Measurements from ENCODE around the gene ATP13A1. TPM values are rescaled to one million over a fixed set of nuclear protein-coding genes. Genes with fewer than 3 reads are reported as not detected.
A peak's percentile ranks its signal among the peaks of the same experiment; 100 is the strongest.

The ATP13A1 gene
- total and polyA plus RNA-seq, 2 of the 8 experiments (the other 6 are each of a cell fraction or from before 2014, with no cell fraction given): 33.0 to 64.2 TPM

DNA sequence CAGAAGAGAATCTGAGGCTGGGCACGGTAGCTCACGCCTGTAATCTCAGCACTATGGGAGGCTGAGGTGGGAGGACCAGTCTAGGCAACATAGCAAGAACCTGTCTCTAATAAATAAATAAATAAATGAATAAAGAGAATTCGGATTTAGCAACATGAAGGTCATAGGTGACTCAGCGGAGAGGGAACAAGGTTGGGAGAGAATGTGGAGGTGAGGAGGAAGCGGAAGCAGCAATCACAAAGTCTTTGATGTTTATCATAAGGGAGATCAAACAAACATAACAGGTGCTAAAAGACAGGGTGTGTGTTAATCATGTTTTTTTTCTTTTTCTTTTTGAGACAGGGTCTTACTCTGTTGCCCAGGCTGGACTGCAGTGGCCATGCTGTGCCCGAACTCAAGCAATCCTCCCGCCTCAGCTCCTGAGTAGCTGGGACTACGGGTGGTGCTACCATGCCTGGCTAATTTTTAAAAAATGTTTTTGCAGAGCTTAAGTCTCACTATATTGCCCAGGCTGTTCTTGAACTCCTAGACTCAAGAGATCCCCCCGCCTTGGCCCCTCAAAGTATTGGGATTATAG, 61.3 kb downstream of the ATP13A1 start:
- H3K23me2 ChIP-seq (ENCODE audit: low read depth, low read length): no peaks in the 10 kb centered on the region
- 0 out of 2 replicates have a peak overlapping the region, but pooled peaks have one; percentile 47 for H2BK15ac ChIP-seq (ENCODE audit: low read length)
- no peaks in the 10 kb centered on the region for H3K27me3 ChIP-seq (replicated peaks in 1 of 4; ENCODE audit: control insufficient read depth in 3 of 4, extremely low read depth in 1 of 4, insufficient read depth in 3 of 4, low read length in 3 of 4)
- H3K79me2 ChIP-seq (ENCODE audit: control insufficient read depth in 1 of 2, insufficient read depth in 2 of 2, low read length in 2 of 2): no peaks in the 10 kb centered on the region
- H2BK20ac ChIP-seq (ENCODE audit: low read length): no peak overlapping the region
- no peaks in the 10 kb centered on the region for H3K36me3 ChIP-seq (ENCODE audit: control insufficient read depth in 2 of 4, insufficient read depth in 4 of 4, low read length in 3 of 4)
- no peaks in the 10 kb centered on the region for H4K20me1 ChIP-seq (replicated peaks in 1 of 2; ENCODE audit: control insufficient read depth in 1 of 2, insufficient read depth in 2 of 2, low read length in 2 of 2)
- H3K23ac ChIP-seq (ENCODE audit: insufficient read length): no peak overlapping the region
- FAIRE-seq (no peak), DNase-seq (ENCODE audit: low read depth in 1 of 2, low spot score in 2 of 2) (no peak)
- no peak overlapping the region for H2AK5ac ChIP-seq (ENCODE audit: low read depth, low read length)
- no peaks in the 10 kb centered on the region for H3K79me1 ChIP-seq (ENCODE audit: low read depth, low read length)
- H3K4me3 ChIP-seq (ENCODE audit: extremely low read depth in 1 of 4, insufficient read depth in 2 of 4, low read depth in 3 of 4, low read length in 4 of 4): no peak overlapping the region
- no peak overlapping the region for H4K91ac ChIP-seq (replicated peaks; ENCODE audit: insufficient read length, low read length)
- no peaks in the 10 kb centered on the region for H3K9me3 ChIP-seq (ENCODE audit: insufficient read depth in 2 of 2, low read depth in 1 of 2, low read length in 1 of 2)
- H3K4ac ChIP-seq (replicated peaks; ENCODE audit: insufficient read length, low read depth, low read length): no peak overlapping the region
- POLR2A ChIA-PET (ENCODE audit: partially characterized antibody): interaction anchor here (0.9 to 2.0 kb wide), 7 partner anchors 8 to 29 kb away, joined by 3 to 5 read pairs (median 3); no protein-coding TSS in a partner anchor
- no peak overlapping the region for H3K18ac ChIP-seq (ENCODE audit: extremely low read depth, low read length)
- CTCF ChIA-PET (ENCODE audit: partially characterized antibody): interaction anchor here (0.7 to 2.3 kb wide), 7 partner anchors 11 to 69 kb away, joined by 3 to 14 read pairs (median 4); no protein-coding TSS in a partner anchor
- 0 out of 2 replicates have a peak overlapping the region, but pooled peaks have one; percentile 4 for H2BK12ac ChIP-seq (ENCODE audit: low read depth, low read length)
- no peak overlapping the region for H3K56ac ChIP-seq (replicated peaks; ENCODE audit: insufficient read length, low read depth, low read length)
- H2BK5ac ChIP-seq (ENCODE audit: low read depth, low read length): peak overlapping the region; percentile 2; the same call in 1 of the 2 replicates
- no peak overlapping the region for H3K9ac ChIP-seq (replicated peaks in 1 of 4; ENCODE audit: extremely low read depth in 1 of 4, low read depth in 3 of 4, low read length in 3 of 4)
- 81% methylated on average over 9 of the region's 9 CpGs; no CpG with 5 or more reads in 1 of the 2 experiments for WGBS, 2 experiments (ENCODE audit: extremely low coverage in 1 of 2, insufficient coverage in 1 of 2, insufficient read length in 1 of 2, insufficient replicate concordance in 2 of 2, low coverage in 1 of 2, low lambda C conversion rate in 2 of 2, missing lambda C conversion rate in 1 of 2)
- H2BK120ac ChIP-seq (replicated peaks; ENCODE audit: low read depth, low read length): no peak overlapping the region
- H4K8ac ChIP-seq (ENCODE audit: extremely low read depth, insufficient read depth, low read length): no peak overlapping the region
- H3K4me2 ChIP-seq (ENCODE audit: insufficient read depth in 1 of 2, low read depth in 2 of 2, low read length in 2 of 2): peak overlapping the region in 1 of 2 experiments; percentile 44; a peak in 2 of 4 replicates
- no peak overlapping the region for H4K5ac ChIP-seq (ENCODE audit: insufficient read length, low read depth, low read length)
- no peak overlapping the region for H3K14ac ChIP-seq (ENCODE audit: insufficient read length)
- H2AFZ ChIP-seq (ENCODE audit: low read length): no peak overlapping the region
- H3K27ac ChIP-seq (ENCODE audit: low read depth, low read length): no peak overlapping the region
- peaks cover 2 to 11% (median 4%) of the 10 kb centered on the region in 4 experiments; a peak in 6 of 7 replicates for H3K4me1 ChIP-seq (replicated peaks in 1 of 4; ENCODE audit: control insufficient read depth in 3 of 4, insufficient read depth in 4 of 4, low read length in 3 of 4)
- TF ChIP-seq, protein P1, sequence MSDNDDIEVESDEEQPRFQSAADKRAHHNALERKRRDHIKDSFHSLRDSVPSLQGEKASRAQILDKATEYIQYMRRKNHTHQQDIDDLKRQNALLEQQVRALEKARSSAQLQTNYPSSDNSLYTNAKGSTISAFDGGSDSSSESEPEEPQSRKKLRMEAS (IDR thresholded peaks at IDR 0.05): no peak
- TF ChIP-seq SAP30 (IDR thresholded peaks at IDR 0.05; ENCODE audit: insufficient read depth, insufficient replicate concordance, low read length) (no peak), FOSL1 (IDR thresholded peaks at IDR 0.05; ENCODE audit: insufficient read depth, low read depth, low read length) (no peak), RNF2 (IDR thresholded peaks at IDR 0.05; ENCODE audit: borderline replicate concordance, low read depth, low read length, missing control alignments, poor library complexity, severe bottlenecking) (no peak), TAF7 (optimal IDR thresholded peaks at IDR 0.05; ENCODE audit: borderline replicate concordance, low read depth, low read length) (no peak), ZNF274 (IDR thresholded peaks at IDR 0.05; ENCODE audit: borderline replicate concordance, extremely low read depth, low read length) (no peak), CEBPB (IDR thresholded peaks at IDR 0.05; ENCODE audit: low read depth, low read length) (no peak), POLR2A (IDR thresholded peaks at IDR 0.05; ENCODE audit: control extremely low read depth in 1 of 2, low read depth in 2 of 2, low read length in 2 of 2) (no peak)
- TF ChIP-seq, protein P2, sequence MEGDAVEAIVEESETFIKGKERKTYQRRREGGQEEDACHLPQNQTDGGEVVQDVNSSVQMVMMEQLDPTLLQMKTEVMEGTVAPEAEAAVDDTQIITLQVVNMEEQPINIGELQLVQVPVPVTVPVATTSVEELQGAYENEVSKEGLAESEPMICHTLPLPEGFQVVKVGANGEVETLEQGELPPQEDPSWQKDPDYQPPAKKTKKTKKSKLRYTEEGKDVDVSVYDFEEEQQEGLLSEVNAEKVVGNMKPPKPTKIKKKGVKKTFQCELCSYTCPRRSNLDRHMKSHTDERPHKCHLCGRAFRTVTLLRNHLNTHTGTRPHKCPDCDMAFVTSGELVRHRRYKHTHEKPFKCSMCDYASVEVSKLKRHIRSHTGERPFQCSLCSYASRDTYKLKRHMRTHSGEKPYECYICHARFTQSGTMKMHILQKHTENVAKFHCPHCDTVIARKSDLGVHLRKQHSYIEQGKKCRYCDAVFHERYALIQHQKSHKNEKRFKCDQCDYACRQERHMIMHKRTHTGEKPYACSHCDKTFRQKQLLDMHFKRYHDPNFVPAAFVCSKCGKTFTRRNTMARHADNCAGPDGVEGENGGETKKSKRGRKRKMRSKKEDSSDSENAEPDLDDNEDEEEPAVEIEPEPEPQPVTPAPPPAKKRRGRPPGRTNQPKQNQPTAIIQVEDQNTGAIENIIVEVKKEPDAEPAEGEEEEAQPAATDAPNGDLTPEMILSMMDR (IDR thresholded peaks at IDR 0.05; ENCODE audit: control extremely low read depth in 1 of 3, insufficient read depth in 1 of 3, low read depth in 1 of 3, low read length in 3 of 3): no peak
